Stomach smooth muscle (tissue), 2 donors: ENCODE results near the gene PODNL1.

ENCODE experiments used
- H3K27ac ChIP-seq: one replicate; pipeline ENCODE4 v1.7.0; 2013; ENCODE audit warnings: mild to moderate bottlenecking, low read length, inconsistent platforms
- H3K27me3 ChIP-seq, 2 donors: one replicate each; pipeline ENCODE4 v1.7.0; 2013; ENCODE audit warnings: low read length in 2 of 2; ENCODE audit not compliant: insufficient read depth in 2 of 2, control insufficient read depth in 1 of 2
- H3K36me3 ChIP-seq, 2 donors: one replicate each; pipeline ENCODE4 v1.7.0; 2013; ENCODE audit warnings: low read length in 2 of 2; ENCODE audit not compliant: control insufficient read depth in 2 of 2, insufficient read depth in 2 of 2
- H3K4me1 ChIP-seq: one replicate; pipeline ENCODE4 v1.7.0; 2013; ENCODE audit warnings: low read length; ENCODE audit not compliant: control insufficient read depth, insufficient read depth
- H3K4me3 ChIP-seq, 2 donors: one replicate each; pipeline ENCODE4 v1.7.0; 2013; ENCODE audit warnings: low read length in 2 of 2
- H3K9ac ChIP-seq, 2 donors: one replicate each; pipeline ENCODE4 v1.7.0; 2013; ENCODE audit warnings: low read length in 2 of 2, mild to moderate bottlenecking in 1 of 2
- H3K9me3 ChIP-seq, 2 donors: one replicate each; pipeline ENCODE4 v1.7.0; 2013; ENCODE audit warnings: low read length in 2 of 2; ENCODE audit not compliant: control insufficient read depth in 2 of 2
- donor health status: healthy.
- donor health status: Pancreatic carcinoma.

PODNL1 gene

GRCh38 chr19:13938301-13939064, at the start of gene PODNL1:
TSS of gene PODNL1 (minus strand) at chr19:13938417. CDS start at chr19:13938181, 236 bp downstream.
- peak within 1 kb of the TSS in 1 of 2 donors; percentile 22 for H3K4me3 ChIP-seq
- no peak within 1 kb of the TSS for H3K27ac ChIP-seq
- H3K27me3 ChIP-seq: peaks cover 18 to 26% of the 10 kb centered on the region in 2 donors

GRCh38 chr19:13987101-13987890, 49.1 kb upstream of the PODNL1 start:
- H3K36me3 ChIP-seq: peaks cover 0 to 2% of the 10 kb centered on the region in 2 donors
- H3K4me3 ChIP-seq: no peak overlapping the region
- peak overlapping the region in 1 of 2 donors; percentile 37 for H3K9ac ChIP-seq

More at GRCh38 chr19:13938301-13939064, at the start of gene PODNL1:
- Histone ChIP-seq H3K36me3 (no peaks in the 10 kb centered on the region), H3K9ac (no peak within 1 kb of the TSS), H3K4me1 (peaks cover 3% of the 10 kb centered on the region), H3K9me3 (no peaks in the 10 kb centered on the region)

GRCh38 chr19:13986348-13986904, 48.2 kb upstream of the PODNL1 start:
- no peaks in the 10 kb centered on the region for H3K9me3 ChIP-seq
- H3K27ac ChIP-seq: peak overlapping the region; percentile 24
- H3K36me3 ChIP-seq: peaks cover 0 to 2% of the 10 kb centered on the region in 2 donors
- H3K4me3 ChIP-seq: peak overlapping the region in 1 of 2 donors; percentile 61
- H3K27me3 ChIP-seq: no peaks in the 10 kb centered on the region
- H3K4me1 ChIP-seq: peaks cover 22% of the 10 kb centered on the region
- H3K9ac ChIP-seq: peak overlapping the region; percentile 37 to 47

More at GRCh38 chr19:13987101-13987890, 49.1 kb upstream of the PODNL1 start:
- peak overlapping the region; percentile 24 for H3K27ac ChIP-seq
- H3K27me3 ChIP-seq: no peaks in the 10 kb centered on the region
- no peaks in the 10 kb centered on the region for H3K9me3 ChIP-seq
- peaks cover 22% of the 10 kb centered on the region for H3K4me1 ChIP-seq

DNA sequence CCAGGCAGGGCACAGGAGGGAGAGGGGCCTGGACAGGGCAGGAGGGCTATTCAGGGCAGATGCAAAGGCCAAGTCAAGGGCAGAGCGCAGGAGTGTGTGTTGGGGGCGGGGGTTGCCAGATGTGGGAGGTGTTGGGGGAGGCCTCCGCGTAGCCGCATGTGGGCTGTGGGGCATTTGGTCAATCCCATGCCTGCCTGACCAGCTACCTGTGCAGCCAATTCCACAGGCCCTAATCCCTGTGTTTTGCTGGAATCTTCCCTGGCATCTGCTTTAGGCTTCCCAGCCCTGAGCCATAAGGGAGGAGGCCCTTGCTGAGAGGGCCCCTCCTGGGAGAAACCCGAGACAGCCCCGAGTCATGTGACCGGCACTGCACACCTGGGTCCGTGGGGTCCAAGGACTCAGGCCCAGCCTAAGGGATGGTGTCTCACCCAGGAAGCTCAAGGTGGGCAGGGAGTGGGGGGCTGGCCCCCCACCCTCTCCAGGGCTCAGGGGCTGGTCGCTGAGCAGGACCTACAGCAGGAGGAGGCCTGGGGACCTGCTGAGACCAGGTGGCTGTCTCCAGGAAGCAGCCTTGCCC, 47.6 kb upstream of the PODNL1 start:
- peak overlapping the region in 1 of 2 donors; percentile 61 for H3K4me3 ChIP-seq

GRCh38 chr19:13984875-13985741, 46.9 kb upstream of the PODNL1 start:
- Histone ChIP-seq H3K27ac (no peak overlapping the region), H3K4me3 (no peak overlapping the region), H3K27me3 (no peaks in the 10 kb centered on the region), H3K36me3 (peaks cover 0 to 2% of the 10 kb centered on the region in 2 donors), H3K9ac (no peak overlapping the region), H3K9me3 (no peaks in the 10 kb centered on the region), H3K4me1 (peaks cover 22% of the 10 kb centered on the region)

More for the DNA sequence above, 47.6 kb upstream of the PODNL1 start:
- H3K9me3 ChIP-seq: no peaks in the 10 kb centered on the region
- no peak overlapping the region for H3K9ac ChIP-seq
- peaks cover 0 to 2% of the 10 kb centered on the region in 2 donors for H3K36me3 ChIP-seq
- peak overlapping the region; percentile 24 for H3K27ac ChIP-seq
- H3K27me3 ChIP-seq: no peaks in the 10 kb centered on the region
- peaks cover 22% of the 10 kb centered on the region for H3K4me1 ChIP-seq

- no peak overlapping the region for H3K4me3 ChIP-seq
- H3K27ac ChIP-seq: no peak overlapping the region
- H3K27me3 ChIP-seq: no peaks in the 10 kb centered on the region
- no peak overlapping the region for H3K9ac ChIP-seq
- H3K4me1 ChIP-seq: peaks cover 27% of the 10 kb centered on the region
- no peaks in the 10 kb centered on the region for H3K9me3 ChIP-seq
- peaks cover 0 to 2% of the 10 kb centered on the region in 2 donors for H3K36me3 ChIP-seq
Observed at GRCh38 chr19:13984186-13984585, 46.0 kb upstream of the PODNL1 start.

DNA sequence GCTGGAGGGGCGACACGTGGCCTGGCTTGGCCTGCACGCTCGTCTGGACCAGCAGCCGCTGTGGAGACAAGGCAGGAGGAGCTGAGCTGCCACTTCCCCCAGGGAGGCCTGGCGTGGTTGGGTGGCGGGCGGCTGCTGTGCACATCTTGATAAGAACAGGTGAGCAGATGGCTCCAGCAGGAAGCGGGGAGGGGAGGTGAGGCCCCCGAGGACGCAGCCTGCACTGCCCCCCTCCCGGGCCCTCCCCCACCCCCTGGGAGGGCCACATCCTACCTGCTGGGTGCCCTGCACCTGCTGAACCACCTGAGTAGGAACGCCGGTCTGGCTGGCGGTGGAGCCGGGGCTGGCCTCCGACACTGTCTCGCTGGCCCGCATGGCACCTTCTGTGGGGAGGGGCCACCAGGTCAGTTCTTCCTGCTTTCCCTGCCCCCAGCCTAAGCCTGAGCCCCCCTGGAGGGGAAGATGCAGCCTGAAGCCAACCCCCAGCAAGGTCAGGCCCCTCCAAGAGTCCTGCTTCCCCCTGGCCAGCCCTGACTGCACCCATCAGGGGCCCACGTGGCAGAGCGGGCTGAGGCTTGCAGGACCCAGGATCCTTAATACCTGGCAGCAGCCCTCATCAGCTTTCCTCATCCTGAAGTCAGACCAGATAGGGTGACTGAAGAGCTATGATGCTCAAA, 45.1 kb upstream of the PODNL1 start:
- Histone ChIP-seq H3K27me3 (no peaks in the 10 kb centered on the region), H3K4me1 (peaks cover 31% of the 10 kb centered on the region), H3K9ac (no peak overlapping the region), H3K27ac (no peak overlapping the region), H3K4me3 (no peak overlapping the region), H3K9me3 (no peaks in the 10 kb centered on the region), H3K36me3 (peaks cover 0 to 2% of the 10 kb centered on the region in 2 donors)

DNA sequence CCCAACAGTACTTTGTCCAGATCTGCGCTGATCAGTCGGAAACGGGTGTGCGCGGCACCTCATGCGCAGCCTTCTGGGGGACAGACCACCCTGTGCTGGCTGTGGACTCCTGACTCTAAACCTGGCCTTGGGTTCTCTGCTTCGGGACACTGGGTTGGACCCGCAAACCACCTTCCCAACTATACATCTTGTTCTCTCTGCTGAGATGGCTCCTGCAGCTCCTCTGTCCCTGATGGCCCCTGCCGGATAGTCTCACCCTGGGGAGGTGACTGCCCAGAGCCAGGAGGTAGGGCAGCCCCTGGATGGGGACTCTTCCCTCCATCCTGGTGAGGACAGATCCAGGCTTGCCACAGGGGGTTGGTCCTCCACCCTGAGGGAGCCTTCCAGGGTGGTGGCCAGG, 44.6 kb upstream of the PODNL1 start:
- H3K9me3 ChIP-seq: no peaks in the 10 kb centered on the region
- H3K27ac ChIP-seq: no peak overlapping the region
- H3K4me1 ChIP-seq: peaks cover 35% of the 10 kb centered on the region
- H3K36me3 ChIP-seq: peaks cover 0 to 2% of the 10 kb centered on the region in 2 donors
- H3K9ac ChIP-seq: no peak overlapping the region
- H3K27me3 ChIP-seq: no peaks in the 10 kb centered on the region
- no peak overlapping the region for H3K4me3 ChIP-seq

- H3K9ac ChIP-seq: no peak overlapping the region
- no peaks in the 10 kb centered on the region for H3K9me3 ChIP-seq
- peaks cover 28% of the 10 kb centered on the region for H3K4me1 ChIP-seq
- no peak overlapping the region for H3K4me3 ChIP-seq
- H3K27ac ChIP-seq: no peak overlapping the region
- no peaks in the 10 kb centered on the region for H3K27me3 ChIP-seq
- peaks cover 0 to 2% of the 10 kb centered on the region in 2 donors for H3K36me3 ChIP-seq
Observed at GRCh38 chr19:13981988-13982501, 43.8 kb upstream of the PODNL1 start.
